H1 (cell line): Measurements from ENCODE around the gene CCL4. TPM values are rescaled to one million over a fixed set of nuclear protein-coding genes. Genes with fewer than 3 reads are reported as not detected.

Experiments
- CHD7 ChIP-seq: fragments of 300-600 bp; sonication (generic); IDR thresholded peaks from 2 replicates; pipeline ENCODE4 v1.7.1; 2012; ENCODE audit warnings: low read length, moderate library complexity, mild to moderate bottlenecking, inconsistent platforms; ENCODE audit not compliant: insufficient replicate concordance
- CTCF ChIP-seq, 3 experiments: IDR thresholded peaks; 1 replicate in 2 of 3; 2 replicates in 1 of 3; pipeline versions ENCODE4 v1.5.1 to v1.6.1; 2011; ENCODE audit warnings: low read length in 3 of 3, mild to moderate bottlenecking in 3 of 3, inconsistent platforms in 2 of 3, low read depth in 1 of 3, moderate library complexity in 1 of 3; ENCODE audit not compliant: insufficient read depth in 1 of 3; ENCODE audit errors: control extremely low read depth in 1 of 3
- MAX ChIP-seq: IDR thresholded peaks from 2 replicates; pipeline ENCODE4 v1.6.1; 2012; ENCODE audit warnings: inconsistent platforms
- NRF1 ChIP-seq: IDR thresholded peaks from 2 replicates; pipeline ENCODE4 v1.6.1; 2011; ENCODE audit warnings: mild to moderate bottlenecking, low read depth, low read length, improper control_type of control experiment
- POU5F1 ChIP-seq: IDR thresholded peaks from 2 replicates; pipeline ENCODE4 v1.6.1; 2011; ENCODE audit warnings: low read depth, mild to moderate bottlenecking, low read length, moderate library complexity
- SP4 ChIP-seq: IDR thresholded peaks from 2 replicates; pipeline ENCODE4 v1.6.1; 2012; ENCODE audit warnings: low read length, inconsistent platforms
- USF2 ChIP-seq: IDR thresholded peaks from 2 replicates; pipeline ENCODE4 v1.6.1; 2011; ENCODE audit warnings: low read length, improper control_type of control experiment
- polyA plus RNA-seq, 7 experiments: library from polyadenylated mRNA; depleted of rRNA in 3 of 7; stranded (reverse) in 5 of 7; unstranded in 2 of 7; fragments of >200 nt in 5 of 7; fragments of 200-250 nt in 2 of 7; gene quantifications; 1 replicate in 5 of 7; 2 replicates in 1 of 7; 4 replicates in 1 of 7; pipeline versions ENCODE4 v1.2.1 to v1.2.3, GENCODE V29; 2011 to 2013; ENCODE audit warnings: missing spikeins in 2 of 7, mixed read lengths in 2 of 7
- total RNA-seq: library from RNA; stranded (reverse); fragmentation: NEBNext Ultra II Directional; extraction: Animal tissue kit (Norgen Biotek cat#: 25700); gene quantifications from 2 replicates; pipeline ENCODE4 v1.2.1, GENCODE V29; 2021

The CCL4 gene
- total and polyA plus RNA-seq, 2 of the 8 experiments (the other 6 are each of a cell fraction or from before 2014, with no cell fraction given): not detected

- TF ChIP-seq CHD7 (no peak), MAX (no peak), NRF1 (no peak), POU5F1 (no peak), CTCF (IDR thresholded peaks at IDR 0.05; ENCODE audit: control extremely low read depth in 1 of 3, insufficient read depth in 1 of 3, low read depth in 1 of 3, low read length in 3 of 3) (no peak), SP4 (no peak), USF2 (no peak)
These were observed 45.7 kb downstream of the CCL4 start (continued) for GRCh38 chr17:36149296-36149820.
